A549 treated with AZD2906 at 1 μM for 4 hours (cell line): Measurements from ENCODE around the gene DHX8. TPM values are rescaled to one million over a fixed set of nuclear protein-coding genes. Genes with fewer than 3 reads are reported as not detected.

Experiments
- total RNA-seq: library from RNA; stranded (reverse); fragments of 200-300 nt; extraction: Qiagen RNA extraction; gene quantifications from 5 replicates; pipeline ENCODE4 v1.2.3, GENCODE V29; 2022

Gene DHX8
- total RNA-seq: 38.5 to 43.5 TPM (median 39.0 TPM) in 5 replicates

DNA sequence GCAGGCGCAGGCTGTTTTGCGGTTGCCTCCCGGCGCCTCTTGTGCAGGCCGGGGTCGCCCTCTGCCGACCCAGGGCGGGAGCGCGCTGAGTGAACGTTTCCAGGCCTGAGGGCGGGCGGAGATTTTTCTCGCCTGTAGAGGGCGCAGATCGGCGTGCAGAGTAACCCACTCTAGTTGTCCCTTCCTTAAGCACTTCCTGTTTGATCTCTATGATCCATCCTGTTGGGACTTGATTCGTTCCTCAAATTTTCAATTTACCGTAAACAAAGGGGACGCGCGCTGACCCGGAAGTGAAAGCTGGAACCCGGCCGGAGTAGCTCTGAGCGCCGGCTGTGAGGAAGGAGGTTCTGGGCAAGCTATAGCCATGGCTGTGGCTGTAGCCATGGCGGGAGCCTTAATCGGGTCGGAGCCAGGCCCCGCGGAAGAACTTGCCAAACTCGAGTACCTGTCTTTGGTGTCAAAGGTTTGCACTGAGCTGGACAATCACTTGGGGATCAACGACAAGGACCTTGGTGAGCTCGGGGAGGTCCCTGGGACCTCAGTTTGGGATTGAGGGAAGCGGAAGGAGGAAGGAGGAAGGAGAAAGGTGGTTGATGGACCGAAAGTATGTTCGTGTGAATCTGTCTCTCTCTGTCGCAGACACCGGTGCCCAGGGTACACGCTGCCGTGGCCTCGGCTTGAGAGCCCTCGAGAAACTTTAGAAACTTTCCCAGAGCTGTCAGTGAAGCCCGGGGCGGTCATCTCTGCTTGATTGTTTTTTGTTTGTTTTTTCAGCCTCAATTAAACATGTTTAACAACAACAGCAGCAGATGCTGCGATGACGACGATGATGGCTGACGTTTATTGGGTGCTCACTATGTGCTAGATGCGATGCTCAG, at the start of gene DHX8:
TSS of gene DHX8 (plus strand) at position 302 of the 878 bp plus-strand sequence. CDS start at position 365, 63 bp downstream.

GRCh38 chr17:43546319-43547188, 62.8 kb downstream of the DHX8 start, which contains the start of gene ETV4:
Gene ETV4 (minus strand): TSS chr17:43546340. CDS start chr17:43545617, 723 bp downstream.

Other genes with a start within 250 kb of the DHX8 start
- gene RNU2-1, start 250.0 kb upstream of the DHX8 start, total RNA-seq: not detected in 5 replicates
- gene ARL4D, start 85.0 kb upstream of the DHX8 start, total RNA-seq: 19.0 to 27.3 TPM (median 25.3 TPM) in 5 replicates
- 57.6 to 67.4 TPM (median 65.7 TPM) in 5 replicates for gene ETV4, start 62.4 kb downstream of the DHX8 start, total RNA-seq
- not detected in 5 replicates for gene MEOX1, start 177.9 kb downstream of the DHX8 start, total RNA-seq